Mesothelial cell of epicardium (in vitro differentiated cells): Measurements from ENCODE around the gene MRPS23. TPM values are rescaled to one million over a fixed set of nuclear protein-coding genes. Genes with fewer than 3 reads are reported as not detected.

Experiments
- DNase-seq, 2 experiments: peaks; one replicate each; pipeline ENCODE4 v3.0.0; 2021; ENCODE audit warnings: low spot score in 2 of 2; ENCODE audit not compliant: unreplicated experiment in 2 of 2
- H3K27ac Mint-ChIP-seq: 2 replicates; pipeline ENCODE4 v1.8.0; 2021; ENCODE audit warnings: mixed read lengths
- H3K27me3 Mint-ChIP-seq: 2 replicates; pipeline ENCODE4 v1.8.0; 2021; ENCODE audit warnings: low read depth, mixed read lengths
- H3K36me3 Mint-ChIP-seq: 2 replicates; pipeline ENCODE4 v1.8.0; 2021; ENCODE audit warnings: mixed read lengths
- H3K4me1 Mint-ChIP-seq: 2 replicates; pipeline ENCODE4 v1.8.0; 2021; ENCODE audit warnings: mixed read lengths
- H3K4me3 Mint-ChIP-seq: 2 replicates; pipeline ENCODE4 v1.8.0; 2021; ENCODE audit warnings: mild to moderate bottlenecking, moderate library complexity, mixed read lengths
- H3K9me3 Mint-ChIP-seq: 2 replicates; pipeline ENCODE4 v1.8.0; 2021; ENCODE audit warnings: mixed read lengths
- total RNA-seq: library from RNA; stranded (reverse); gene quantifications from 3 replicates; pipeline ENCODE4 v1.2.1, GENCODE V29; 2021
- TF ChIP-seq, protein P1 (sequence below): fragments of 200-600 bp; sonication (generic); IDR thresholded peaks from one replicate; pipeline ENCODE4 v1.5.0; 2021; ENCODE audit warnings: antibody characterized with exemption; ENCODE audit not compliant: unreplicated experiment

Gene MRPS23
- total RNA-seq, 1 donor from 2014 or later: 42.1 TPM

DNA sequence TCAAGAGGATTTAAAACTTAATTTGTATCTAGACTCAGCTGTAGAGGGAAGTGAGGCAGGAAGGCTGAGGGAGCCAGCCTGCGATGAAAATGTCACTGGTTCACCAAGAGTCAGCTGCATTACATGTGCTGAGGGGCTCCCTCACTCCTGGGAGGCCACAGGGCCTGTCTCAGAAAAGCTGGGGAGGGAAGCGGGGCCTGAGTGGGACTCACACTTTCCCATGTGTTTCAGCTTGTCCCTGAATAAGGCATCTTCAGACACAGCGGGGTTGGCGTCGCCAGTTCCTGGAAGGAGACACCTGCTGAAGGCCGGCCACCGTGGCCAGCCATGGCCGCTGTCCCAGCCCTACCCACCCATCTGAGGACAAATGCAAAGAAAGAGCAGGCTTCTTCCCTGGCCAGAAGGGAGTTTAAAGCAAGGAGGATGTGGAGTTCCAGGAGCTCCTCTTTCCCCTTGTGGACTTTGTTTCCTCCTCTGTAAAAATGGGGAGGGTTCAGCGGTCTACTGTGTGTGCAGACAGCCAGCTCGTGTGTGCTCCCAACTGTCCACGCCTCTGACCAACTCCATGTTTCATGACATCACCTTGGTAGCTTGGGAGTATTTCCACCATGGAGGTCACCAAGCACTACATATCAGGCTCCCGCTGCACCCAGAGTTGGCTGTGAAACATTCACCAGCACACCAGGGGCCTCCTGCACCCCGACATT is 19.2 kb upstream of the MRPS23 start:
- Mint-ChIP-seq H3K4me3 (no peak overlapping the region), H3K36me3 (peaks cover 22% of the 10 kb centered on the region), H3K27ac (peak overlapping the region; percentile 5), H3K27me3 (no peaks in the 10 kb centered on the region), H3K4me1 (peaks cover 46% of the 10 kb centered on the region), H3K9me3 (no peaks in the 10 kb centered on the region)
- TF ChIP-seq, protein P1, sequence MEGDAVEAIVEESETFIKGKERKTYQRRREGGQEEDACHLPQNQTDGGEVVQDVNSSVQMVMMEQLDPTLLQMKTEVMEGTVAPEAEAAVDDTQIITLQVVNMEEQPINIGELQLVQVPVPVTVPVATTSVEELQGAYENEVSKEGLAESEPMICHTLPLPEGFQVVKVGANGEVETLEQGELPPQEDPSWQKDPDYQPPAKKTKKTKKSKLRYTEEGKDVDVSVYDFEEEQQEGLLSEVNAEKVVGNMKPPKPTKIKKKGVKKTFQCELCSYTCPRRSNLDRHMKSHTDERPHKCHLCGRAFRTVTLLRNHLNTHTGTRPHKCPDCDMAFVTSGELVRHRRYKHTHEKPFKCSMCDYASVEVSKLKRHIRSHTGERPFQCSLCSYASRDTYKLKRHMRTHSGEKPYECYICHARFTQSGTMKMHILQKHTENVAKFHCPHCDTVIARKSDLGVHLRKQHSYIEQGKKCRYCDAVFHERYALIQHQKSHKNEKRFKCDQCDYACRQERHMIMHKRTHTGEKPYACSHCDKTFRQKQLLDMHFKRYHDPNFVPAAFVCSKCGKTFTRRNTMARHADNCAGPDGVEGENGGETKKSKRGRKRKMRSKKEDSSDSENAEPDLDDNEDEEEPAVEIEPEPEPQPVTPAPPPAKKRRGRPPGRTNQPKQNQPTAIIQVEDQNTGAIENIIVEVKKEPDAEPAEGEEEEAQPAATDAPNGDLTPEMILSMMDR: no peak
- no peak for DNase-seq

DNA sequence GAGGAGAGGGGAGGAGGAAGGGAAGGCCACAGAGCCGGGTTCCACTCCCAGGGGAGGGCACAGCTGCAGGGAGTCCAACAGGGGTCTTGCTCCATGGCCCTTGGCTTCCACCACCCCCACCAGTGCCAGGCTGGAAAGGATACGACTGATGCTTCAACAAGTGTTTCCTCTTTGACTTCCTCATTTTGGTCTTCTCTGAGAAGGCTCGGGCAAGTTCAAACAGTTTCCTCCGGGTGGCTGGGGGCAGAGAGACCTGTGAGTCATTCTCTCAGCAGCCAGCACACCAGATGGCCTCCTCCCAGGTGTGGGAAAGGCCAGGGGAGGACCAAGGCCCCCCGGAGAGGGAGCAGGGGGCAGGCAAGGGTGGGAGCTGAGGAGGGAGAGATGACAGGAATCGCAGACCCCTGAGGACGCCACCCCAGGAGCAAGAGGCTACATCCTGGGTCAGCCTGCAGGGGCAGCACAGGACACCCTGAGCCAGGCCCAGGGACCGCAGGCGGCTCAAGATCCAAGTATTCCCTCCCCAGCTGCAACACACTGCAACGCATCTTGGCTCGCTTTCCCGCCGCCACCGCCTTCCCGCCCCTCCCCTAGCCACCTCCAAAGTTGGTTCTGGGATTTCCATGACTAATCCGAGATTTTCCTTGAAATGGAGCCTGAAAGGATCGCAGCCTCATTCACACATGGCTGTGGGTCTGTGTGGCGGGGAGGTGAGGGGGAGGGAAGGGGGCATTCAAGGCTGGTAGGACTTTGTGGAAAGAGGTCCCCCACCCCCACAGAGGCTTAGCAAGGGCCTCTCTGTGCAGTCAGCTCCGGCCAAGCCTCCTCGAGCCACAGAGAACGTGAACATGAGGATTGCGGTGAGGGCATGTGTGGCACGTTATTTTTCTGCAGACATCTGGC is 18.4 kb upstream of the MRPS23 start:
- Mint-ChIP-seq H3K27me3 (no peaks in the 10 kb centered on the region), H3K4me1 (peaks cover 38% of the 10 kb centered on the region)

DNA sequence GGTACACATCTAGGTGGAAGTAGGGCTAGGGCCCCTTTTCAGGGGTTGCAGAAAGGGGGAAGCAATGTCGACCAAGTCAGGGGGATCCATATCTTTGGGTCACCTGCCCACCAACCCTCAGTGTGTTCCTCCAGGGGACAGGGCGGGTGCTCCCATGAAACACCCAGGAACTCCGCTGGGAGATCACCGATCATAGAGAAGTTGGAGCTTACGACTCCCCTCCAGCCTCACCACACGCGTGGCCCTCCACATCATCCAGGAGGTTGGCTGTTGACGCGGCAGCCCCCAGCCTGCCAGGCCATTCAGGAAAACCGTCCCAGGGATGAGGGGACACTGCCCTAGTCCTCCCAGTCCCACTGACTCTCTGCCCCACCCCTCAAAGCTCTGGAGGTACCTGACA is 17.3 kb upstream of the MRPS23 start:
- H3K27me3 Mint-ChIP-seq: no peaks in the 10 kb centered on the region
- peaks cover 36% of the 10 kb centered on the region for H3K4me1 Mint-ChIP-seq
- TF ChIP-seq, protein P1: no peak
- H3K9me3 Mint-ChIP-seq: no peaks in the 10 kb centered on the region
- no peak for DNase-seq
- peak overlapping the region; percentile 2 for H3K27ac Mint-ChIP-seq
- no peak overlapping the region for H3K4me3 Mint-ChIP-seq
- peaks cover 24% of the 10 kb centered on the region for H3K36me3 Mint-ChIP-seq

More for the DNA sequence above, 18.4 kb upstream of the MRPS23 start:
- TF ChIP-seq, protein P1: no peak
- Mint-ChIP-seq H3K36me3 (peaks cover 24% of the 10 kb centered on the region), H3K4me3 (no peak overlapping the region), H3K9me3 (no peaks in the 10 kb centered on the region), H3K27ac (peak overlapping the region; percentile 83)
- DNase-seq: no peak

DNA sequence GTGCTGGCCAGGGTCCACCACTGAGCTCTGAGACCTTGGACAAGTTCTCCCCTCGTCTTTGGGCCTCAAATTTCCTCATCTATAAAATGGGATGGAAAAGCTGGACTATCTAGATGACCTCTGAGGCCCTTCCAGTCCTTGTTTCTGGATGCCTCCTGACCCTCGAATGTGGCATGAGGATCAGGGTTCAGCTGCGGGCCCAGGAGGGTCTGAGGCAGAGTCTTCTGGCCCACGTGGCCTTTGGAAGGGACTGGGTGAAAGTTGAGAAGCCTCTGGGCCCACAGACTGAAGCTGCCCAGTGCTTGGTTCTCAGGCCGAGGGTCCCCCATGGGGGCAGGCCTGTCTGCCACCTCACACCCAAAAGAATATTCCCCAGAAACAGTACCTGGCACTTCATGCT is 16.9 kb upstream of the MRPS23 start:
- Mint-ChIP-seq H3K27me3 (no peaks in the 10 kb centered on the region), H3K4me1 (peaks cover 33% of the 10 kb centered on the region), H3K9me3 (no peaks in the 10 kb centered on the region), H3K27ac (no peak overlapping the region), H3K36me3 (peaks cover 20% of the 10 kb centered on the region), H3K4me3 (no peak overlapping the region)
- TF ChIP-seq, protein P1: no peak
- DNase-seq: no peak

DNA sequence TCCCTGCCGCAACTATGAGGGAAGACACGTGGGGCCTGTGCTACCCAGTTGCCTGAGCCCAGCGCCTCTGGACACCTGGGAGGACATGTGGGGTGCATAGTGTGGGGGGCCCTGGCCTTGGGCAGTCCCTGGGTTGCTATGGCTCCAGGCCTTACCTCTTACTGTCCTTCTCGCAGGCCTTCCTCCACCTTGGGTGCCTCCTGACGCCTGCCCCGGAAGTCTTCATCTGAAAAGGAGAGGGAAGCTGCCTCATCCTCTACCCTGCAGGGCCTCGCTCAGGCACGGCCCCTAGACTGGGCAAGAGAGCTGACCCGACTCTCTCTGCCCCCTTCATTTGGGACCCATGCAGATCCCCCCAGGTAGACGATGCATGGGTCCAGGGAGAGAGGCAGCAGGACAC is 16.5 kb upstream of the MRPS23 start:
- Mint-ChIP-seq H3K4me3 (no peak overlapping the region), H3K36me3 (peaks cover 20% of the 10 kb centered on the region), H3K9me3 (no peaks in the 10 kb centered on the region), H3K4me1 (peaks cover 33% of the 10 kb centered on the region), H3K27me3 (no peaks in the 10 kb centered on the region), H3K27ac (no peak overlapping the region)
- DNase-seq: no peak
- TF ChIP-seq, protein P1: no peak
